Measurements from ENCODE around the gene UBR3.

- TF ChIP-seq CTCF (conservative IDR thresholded peaks at IDR 0.05; ENCODE audit: low read length) (no peak), EZH2phosphoT487 (IDR thresholded peaks at IDR 0.05; ENCODE audit: borderline replicate concordance) (no peak)
Observed at GRCh38 chr2:170087413-170087793, 260.1 kb downstream of the UBR3 start.

All from Loucy (cell line).